Small intestine (tissue), 16 donors: ENCODE data around the gene EXOC3L2. TPM values are rescaled to one million over a fixed set of nuclear protein-coding genes. Genes with fewer than 3 reads are reported as not detected.

ENCODE experiments used
- DNase-seq, 2 donors: peaks; one replicate each; pipeline versions ENCODE4 v3.0.0 to v3.0.0-alpha.2; 2013
- FAIRE-seq: peaks from 2 replicates; lab custom pipeline; 2012; peaks lifted over from hg19 to GRCh38; lab: Jason Lieb, UNC
- H3K27ac ChIP-seq, 3 donors: one replicate each; pipeline ENCODE4 v1.5.1; 2013; ENCODE audit warnings: low read length in 2 of 3, mild to moderate bottlenecking in 2 of 3, control low read depth in 1 of 3, inconsistent platforms in 1 of 3, low read depth in 1 of 3, moderate library complexity in 1 of 3
- H3K27me3 ChIP-seq, 3 donors: one replicate each; pipeline ENCODE4 v1.6.1; 2013; ENCODE audit warnings: low read length in 3 of 3, inconsistent platforms in 1 of 3; ENCODE audit not compliant: control insufficient read depth in 3 of 3, insufficient read depth in 3 of 3
- H3K36me3 ChIP-seq, 3 donors: one replicate each; pipeline ENCODE4 v1.6.1; 2013; ENCODE audit warnings: low read length in 3 of 3, inconsistent platforms in 1 of 3, low read depth in 1 of 3, mild to moderate bottlenecking in 1 of 3, moderate library complexity in 1 of 3; ENCODE audit not compliant: control insufficient read depth in 3 of 3, insufficient read depth in 2 of 3
- H3K4me1 ChIP-seq, 3 donors: one replicate each; pipeline ENCODE4 v1.6.1; 2013; ENCODE audit warnings: low read length in 2 of 3, inconsistent platforms in 1 of 3, low read depth in 1 of 3, mild to moderate bottlenecking in 1 of 3, moderate library complexity in 1 of 3; ENCODE audit not compliant: control insufficient read depth in 3 of 3, insufficient read depth in 2 of 3
- H3K4me3 ChIP-seq, 3 donors: one replicate each; pipeline ENCODE4 v1.5.1; 2013; ENCODE audit warnings: low read length in 3 of 3, control low read depth in 1 of 3, inconsistent platforms in 1 of 3, low read depth in 1 of 3, mild to moderate bottlenecking in 1 of 3, moderate library complexity in 1 of 3
- H3K9me3 ChIP-seq, 2 donors: one replicate each; pipeline ENCODE4 v1.6.1; 2013; ENCODE audit warnings: low read depth in 1 of 2, low read length in 1 of 2; ENCODE audit not compliant: control insufficient read depth in 2 of 2, insufficient read depth in 1 of 2
- WGBS, 3 donors: extraction: QIAGEN DNeasy Blood & Tissue Kit; methylation state at CpG; one replicate each; pipeline ENCODE4 v1.1.7; 2013; 5-methylcytosine and 5-hydroxymethylcytosine counted together
- long read RNA-seq, 10 donors: transcript quantifications; one replicate each; lab custom pipeline, GENCODE V29; 2026
- polyA plus RNA-seq, 4 donors: library from polyadenylated mRNA; stranded (reverse) in 3 of 4; unstranded in 1 of 4; fragments of 200-250 nt in 3 of 4; fragments of 120-200 nt in 1 of 4; gene quantifications; one replicate each; pipeline versions ENCODE4 v1.2.1 to v1.2.3, GENCODE V29; 2013
- donor health status: healthy with polysubstance abuse.
- donor health status: control.
- donor health status: control.
- donor health status: Bipolar disorder and iron deficiency.
- donor health status: healthy.

The EXOC3L2 gene
- 1 to 10 TPM in 3 of 4 donors, under 1 TPM in 1; 0.22 to 2.7 (median 2.1) TPM for polyA plus RNA-seq
- long read RNA-seq, donor 1: 0 reads
- long read RNA-seq, donor 2: 0 reads
- long read RNA-seq, donor 3, partial matches to known transcripts: 5 of 5 reads
- long read RNA-seq, donor 3, other reads (novel, unspliced or antisense): 0 of 5 reads
- long read RNA-seq, donor 4: 0 reads
- long read RNA-seq, donor 5: 0 reads
- long read RNA-seq, donor 6: 0 reads
- long read RNA-seq, donor 7: 0 reads
- long read RNA-seq, donor 8: 0 reads
- long read RNA-seq, donor 9, partial matches to known transcripts: 0 of 1 reads
- long read RNA-seq, donor 9, other reads (novel, unspliced or antisense): 0 of 1 reads
- long read RNA-seq, donor 10: 0 reads

- Histone ChIP-seq H3K4me3 (peak within 1 kb of the TSS in 1 of 3 donors; percentile 15), H3K36me3 (no peaks in the 10 kb centered on the region), H3K4me1 (peaks cover 0 to 2% (median 0%) of the 10 kb centered on the region in 3 donors), H3K27ac (peak within 1 kb of the TSS in 1 of 3 donors; percentile 73), H3K9me3 (no peaks in the 10 kb centered on the region), H3K27me3 (peaks cover 0 to 13% (median 0%) of the 10 kb centered on the region in 3 donors)
- FAIRE-seq: no peak
- 61 to 72% (median 67%) methylated on average over 14 to 17 of the region's 17 CpGs for WGBS, 3 donors
- DNase-seq: no peak
Observed at GRCh38 chr19:45245334-45245787, at the start of gene EXOC3L2. Gene EXOC3L2 (minus strand): TSS chr19:45245407. CDS start chr19:45239045, 6,362 bp downstream.

GRCh38 chr19:45294291-45295029 is 49.3 kb upstream of the EXOC3L2 start:
- FAIRE-seq (no peak), DNase-seq (no peak)
- H3K9me3 ChIP-seq: peaks cover 0 to 16% of the 10 kb centered on the region in 2 donors
- H3K36me3 ChIP-seq: peaks cover 0 to 65% (median 0%) of the 10 kb centered on the region in 3 donors
- H3K4me3 ChIP-seq: no peak overlapping the region
- no peaks in the 10 kb centered on the region for H3K4me1 ChIP-seq
- 82 to 92% (median 82%) methylated on average over 12 of the region's 12 CpGs for WGBS, 3 donors
- no peaks in the 10 kb centered on the region for H3K27me3 ChIP-seq
- no peak overlapping the region for H3K27ac ChIP-seq

GRCh38 chr19:45293682-45294081 is 48.5 kb upstream of the EXOC3L2 start:
- Histone ChIP-seq H3K27me3 (no peaks in the 10 kb centered on the region), H3K27ac (no peak overlapping the region), H3K4me1 (no peaks in the 10 kb centered on the region), H3K36me3 (peaks cover 0 to 62% (median 0%) of the 10 kb centered on the region in 3 donors), H3K9me3 (peaks cover 0 to 16% of the 10 kb centered on the region in 2 donors), H3K4me3 (no peak overlapping the region)
- no peak for DNase-seq
- WGBS, 3 donors: 77 to 81% (median 77%) methylated on average over 4 of the region's 4 CpGs
- no peak for FAIRE-seq

GRCh38 chr19:45291834-45292233 is 46.6 kb upstream of the EXOC3L2 start:
- H3K27ac ChIP-seq: no peak overlapping the region
- 91 to 100% (median 95%) methylated on average over 1 of the region's 1 CpG for WGBS, 3 donors
- FAIRE-seq (no peak), DNase-seq (no peak)
- H3K9me3 ChIP-seq: peaks cover 0 to 16% of the 10 kb centered on the region in 2 donors
- H3K27me3 ChIP-seq: no peaks in the 10 kb centered on the region
- peaks cover 0 to 57% (median 0%) of the 10 kb centered on the region in 3 donors for H3K36me3 ChIP-seq
- H3K4me3 ChIP-seq: no peak overlapping the region
- H3K4me1 ChIP-seq: no peaks in the 10 kb centered on the region

- no peak overlapping the region for H3K27ac ChIP-seq
- FAIRE-seq: no peak
- H3K36me3 ChIP-seq: peaks cover 0 to 49% (median 0%) of the 10 kb centered on the region in 3 donors
- H3K9me3 ChIP-seq: peaks cover 0 to 10% of the 10 kb centered on the region in 2 donors
- DNase-seq: no peak
- H3K4me1 ChIP-seq: no peaks in the 10 kb centered on the region
- H3K4me3 ChIP-seq: no peak overlapping the region
- WGBS, 3 donors: 85 to 93% (median 86%) methylated on average over 6 of the region's 6 CpGs
- no peaks in the 10 kb centered on the region for H3K27me3 ChIP-seq
Observed at GRCh38 chr19:45290381-45290931, 45.2 kb upstream of the EXOC3L2 start.

GRCh38 chr19:45283443-45284033 is 38.3 kb upstream of the EXOC3L2 start:
- Histone ChIP-seq H3K9me3 (peaks cover 0 to 2% of the 10 kb centered on the region in 2 donors), H3K4me3 (no peak overlapping the region), H3K4me1 (no peaks in the 10 kb centered on the region), H3K27ac (no peak overlapping the region), H3K27me3 (no peaks in the 10 kb centered on the region), H3K36me3 (peaks cover 0 to 46% (median 5%) of the 10 kb centered on the region in 3 donors)
- no peak for DNase-seq
- WGBS, 3 donors: 66 to 91% (median 81%) methylated on average over 7 of the region's 7 CpGs
- no peak for FAIRE-seq

GRCh38 chr19:45280471-45280961 is 35.3 kb upstream of the EXOC3L2 start:
- Histone ChIP-seq H3K36me3 (peaks cover 1 to 63% (median 7%) of the 10 kb centered on the region in 3 donors), H3K27ac (no peak overlapping the region), H3K4me3 (no peak overlapping the region), H3K4me1 (no peaks in the 10 kb centered on the region), H3K9me3 (peaks cover 0 to 2% of the 10 kb centered on the region in 2 donors), H3K27me3 (no peaks in the 10 kb centered on the region)
- 92 to 94% (median 93%) methylated on average over 19 of the region's 19 CpGs for WGBS, 3 donors
- no peak for DNase-seq
- no peak for FAIRE-seq
